Fibroblast of skin of back (primary cell): Measurements from ENCODE around the gene SHC3. TPM values are rescaled to one million over a fixed set of nuclear protein-coding genes. Genes with fewer than 3 reads are reported as not detected.
"Not testable (repeated sequence)": the region's sequence is repeated elsewhere in the genome, so short reads cannot be mapped to it uniquely, and the experiment has no call there.

Experiments used
- DNase-seq: peaks from one replicate; pipeline ENCODE4 v3.0.0-alpha.2; 2013
- polyA plus RNA-seq, 2 experiments: library from polyadenylated mRNA; unstranded; fragments of 120-200 nt; gene quantifications; one replicate each; pipeline ENCODE4 v1.2.1, GENCODE V29; 2013; ENCODE audit not compliant: insufficient read length in 2 of 2

Gene SHC3, protein sequence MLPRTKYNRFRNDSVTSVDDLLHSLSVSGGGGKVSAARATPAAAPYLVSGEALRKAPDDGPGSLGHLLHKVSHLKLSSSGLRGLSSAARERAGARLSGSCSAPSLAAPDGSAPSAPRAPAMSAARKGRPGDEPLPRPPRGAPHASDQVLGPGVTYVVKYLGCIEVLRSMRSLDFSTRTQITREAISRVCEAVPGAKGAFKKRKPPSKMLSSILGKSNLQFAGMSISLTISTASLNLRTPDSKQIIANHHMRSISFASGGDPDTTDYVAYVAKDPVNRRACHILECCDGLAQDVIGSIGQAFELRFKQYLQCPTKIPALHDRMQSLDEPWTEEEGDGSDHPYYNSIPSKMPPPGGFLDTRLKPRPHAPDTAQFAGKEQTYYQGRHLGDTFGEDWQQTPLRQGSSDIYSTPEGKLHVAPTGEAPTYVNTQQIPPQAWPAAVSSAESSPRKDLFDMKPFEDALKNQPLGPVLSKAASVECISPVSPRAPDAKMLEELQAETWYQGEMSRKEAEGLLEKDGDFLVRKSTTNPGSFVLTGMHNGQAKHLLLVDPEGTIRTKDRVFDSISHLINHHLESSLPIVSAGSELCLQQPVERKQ
- polyA plus RNA-seq (2013, experiment 1 of 2; ENCODE audit: insufficient read length) = 0.38 TPM
- polyA plus RNA-seq (2013, experiment 2 of 2; ENCODE audit: insufficient read length) = 0.23 TPM

DNA sequence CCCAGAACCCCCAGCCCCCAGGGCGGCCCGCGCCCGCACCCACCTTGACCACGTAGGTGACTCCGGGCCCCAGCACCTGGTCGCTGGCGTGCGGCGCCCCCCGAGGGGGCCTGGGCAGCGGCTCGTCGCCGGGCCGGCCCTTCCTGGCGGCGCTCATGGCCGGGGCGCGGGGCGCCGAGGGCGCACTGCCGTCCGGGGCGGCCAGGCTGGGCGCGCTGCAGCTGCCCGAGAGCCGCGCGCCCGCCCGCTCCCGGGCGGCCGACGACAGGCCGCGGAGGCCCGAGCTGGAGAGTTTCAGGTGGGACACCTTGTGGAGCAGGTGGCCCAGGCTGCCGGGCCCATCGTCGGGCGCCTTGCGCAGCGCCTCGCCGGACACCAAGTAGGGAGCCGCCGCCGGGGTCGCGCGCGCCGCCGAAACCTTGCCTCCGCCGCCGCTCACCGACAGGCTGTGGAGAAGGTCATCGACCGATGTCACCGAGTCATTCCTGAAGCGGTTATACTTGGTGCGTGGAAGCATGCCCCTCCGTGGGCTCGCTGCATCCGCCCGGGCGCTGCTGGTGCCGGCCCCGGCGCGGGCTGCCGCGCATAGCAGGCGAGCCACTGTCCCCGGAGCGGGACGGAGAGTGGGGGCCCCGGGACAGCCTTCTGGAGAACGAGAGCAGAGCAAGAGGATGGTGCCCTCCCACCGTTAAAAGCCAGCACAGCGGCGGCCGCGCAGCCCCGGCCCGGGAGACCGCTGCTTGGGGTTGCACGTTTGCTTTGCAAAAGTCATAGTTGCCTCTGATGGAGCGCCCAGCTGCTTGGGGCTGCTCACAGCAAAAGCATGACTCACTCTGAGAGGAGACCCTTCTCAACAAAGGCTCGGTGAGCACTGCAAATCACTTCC is at the start of gene SHC3:
TSS of gene SHC3 (minus strand) at position 875 of the 886 bp plus-strand sequence. CDS start at position 517, 358 bp downstream.
- peak; percentile 36 for DNase-seq

DNA sequence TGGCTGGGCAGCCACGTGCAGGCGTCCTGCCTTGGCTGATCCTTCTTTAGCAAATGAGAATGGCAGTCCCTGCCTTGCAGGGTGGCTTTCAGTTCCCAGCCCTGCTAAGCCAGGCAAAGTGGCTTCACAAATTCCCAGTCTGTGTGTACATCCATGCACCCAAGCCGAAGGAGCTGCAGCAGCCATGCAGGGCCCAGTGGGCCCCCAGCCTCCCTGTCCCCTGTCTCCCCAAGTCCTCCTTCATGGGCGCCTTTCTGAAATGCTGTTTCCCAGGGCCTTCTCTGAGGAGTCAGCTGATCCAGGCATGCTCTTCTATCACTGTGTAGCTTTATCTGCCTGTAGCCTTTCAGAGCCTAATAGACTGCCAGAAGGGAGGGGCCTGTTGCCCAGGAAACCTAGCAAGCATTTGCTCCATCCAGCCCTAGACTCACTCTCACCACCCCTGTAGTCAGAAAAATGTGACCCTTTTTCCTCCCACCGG is 47.4 kb upstream of the SHC3 start:
- no peak for DNase-seq

DNA sequence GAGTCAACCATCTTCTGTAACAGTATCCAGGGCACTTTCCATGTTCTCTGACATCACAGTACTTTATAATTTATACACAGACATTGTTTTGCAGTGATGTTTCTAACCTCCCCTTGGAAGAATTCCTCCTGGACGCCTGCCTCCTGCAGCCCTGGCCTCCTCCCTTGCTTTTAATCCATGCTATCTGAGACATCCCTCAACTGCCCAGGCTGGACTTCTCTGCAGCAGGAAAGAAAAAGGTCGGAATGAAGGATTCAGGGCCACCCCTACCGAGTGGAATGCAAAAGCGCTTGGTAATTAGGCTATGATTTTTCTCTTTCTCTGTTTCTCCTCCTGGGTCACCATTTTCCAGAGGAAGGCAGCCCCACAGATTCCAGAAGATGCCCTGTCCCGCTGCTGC is 47.0 kb upstream of the SHC3 start:
- DNase-seq = no peak

DNA sequence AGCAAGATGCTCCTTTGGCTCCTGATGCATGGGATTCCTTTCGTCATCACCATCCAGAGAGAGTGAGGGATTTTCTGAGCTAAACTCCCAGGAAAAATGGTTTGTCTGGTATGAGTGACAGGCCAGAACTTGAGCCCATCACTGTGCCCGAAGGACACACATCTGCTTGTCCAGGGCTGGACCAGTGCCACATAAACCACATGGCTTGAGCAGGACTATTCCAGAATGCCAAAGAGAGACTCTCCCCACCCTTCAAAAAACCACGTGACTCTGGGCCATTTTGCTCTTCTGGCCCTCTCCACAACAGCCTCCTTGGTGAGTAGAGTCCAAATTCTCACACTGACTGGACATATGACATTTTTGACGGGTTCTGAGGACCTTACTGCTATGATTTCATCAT is 46.4 kb upstream of the SHC3 start:
- DNase-seq = no peak

DNA sequence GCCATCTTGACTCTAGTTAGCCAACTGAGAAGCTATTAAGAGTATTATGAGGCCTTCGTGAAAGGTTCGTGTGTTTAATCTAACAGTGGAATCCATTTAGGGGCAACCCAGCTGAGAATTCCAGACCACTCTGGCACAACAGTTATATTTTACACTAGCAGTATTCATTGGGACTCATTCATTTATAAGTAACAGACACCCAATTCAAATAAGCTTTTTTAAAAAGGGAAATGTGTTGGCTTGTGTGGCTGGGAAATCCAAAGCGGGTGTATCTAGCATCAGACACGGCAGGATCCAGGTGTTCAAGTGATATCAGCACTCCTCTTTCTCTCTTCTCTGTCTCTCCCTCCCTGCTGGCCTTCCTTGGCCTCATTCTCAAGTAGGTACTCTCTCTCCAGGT is 46.0 kb upstream of the SHC3 start:
- DNase-seq = no peak

DNA sequence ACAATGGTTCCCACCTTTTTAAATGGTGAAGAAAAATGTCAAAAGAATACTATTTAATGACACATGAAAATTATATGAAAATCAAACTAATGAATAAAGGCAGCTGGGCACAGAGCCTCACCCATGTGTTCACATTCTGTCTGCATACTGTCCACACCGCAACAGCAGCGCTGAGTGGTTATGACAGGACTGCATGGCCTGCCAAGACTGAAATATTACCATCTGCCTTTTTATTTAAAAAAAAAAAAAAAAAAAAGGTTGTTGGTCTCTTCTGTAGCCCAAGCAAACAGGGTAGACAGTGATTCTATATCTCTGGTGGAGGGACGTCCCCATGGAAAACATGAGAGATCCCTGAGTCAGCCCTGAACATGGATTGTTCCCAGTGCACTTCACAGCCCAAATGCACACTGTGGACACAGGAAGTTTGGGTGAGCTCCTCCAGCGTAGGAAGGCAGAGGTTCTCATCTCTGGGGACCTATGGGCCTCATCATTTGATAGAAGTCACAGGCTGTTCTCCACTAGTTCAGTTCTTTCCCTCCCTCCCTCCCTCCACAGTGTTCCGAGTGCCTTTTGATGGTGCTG is 44.9 kb upstream of the SHC3 start:
- no peak for DNase-seq

DNA sequence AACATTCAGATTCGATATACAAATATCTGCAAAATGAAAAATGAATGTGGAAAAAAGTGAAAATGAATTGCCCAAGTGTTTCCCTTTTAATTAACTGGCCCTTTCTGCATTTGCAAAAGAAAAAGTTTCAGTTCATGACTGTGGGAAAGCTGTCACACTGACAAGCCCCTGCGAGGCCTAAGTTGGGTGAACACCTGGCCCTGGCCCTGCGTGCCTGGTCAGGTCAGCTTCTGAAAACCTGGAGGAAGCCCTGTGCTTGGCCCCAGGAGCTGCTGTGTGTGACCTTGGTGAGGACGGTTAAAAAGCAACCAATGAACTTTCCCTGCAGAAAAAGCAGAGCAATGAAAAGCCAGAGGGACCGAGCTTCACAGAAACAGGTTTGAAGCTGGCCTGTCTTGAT is 41.0 kb upstream of the SHC3 start:
- DNase-seq = no peak

DNA sequence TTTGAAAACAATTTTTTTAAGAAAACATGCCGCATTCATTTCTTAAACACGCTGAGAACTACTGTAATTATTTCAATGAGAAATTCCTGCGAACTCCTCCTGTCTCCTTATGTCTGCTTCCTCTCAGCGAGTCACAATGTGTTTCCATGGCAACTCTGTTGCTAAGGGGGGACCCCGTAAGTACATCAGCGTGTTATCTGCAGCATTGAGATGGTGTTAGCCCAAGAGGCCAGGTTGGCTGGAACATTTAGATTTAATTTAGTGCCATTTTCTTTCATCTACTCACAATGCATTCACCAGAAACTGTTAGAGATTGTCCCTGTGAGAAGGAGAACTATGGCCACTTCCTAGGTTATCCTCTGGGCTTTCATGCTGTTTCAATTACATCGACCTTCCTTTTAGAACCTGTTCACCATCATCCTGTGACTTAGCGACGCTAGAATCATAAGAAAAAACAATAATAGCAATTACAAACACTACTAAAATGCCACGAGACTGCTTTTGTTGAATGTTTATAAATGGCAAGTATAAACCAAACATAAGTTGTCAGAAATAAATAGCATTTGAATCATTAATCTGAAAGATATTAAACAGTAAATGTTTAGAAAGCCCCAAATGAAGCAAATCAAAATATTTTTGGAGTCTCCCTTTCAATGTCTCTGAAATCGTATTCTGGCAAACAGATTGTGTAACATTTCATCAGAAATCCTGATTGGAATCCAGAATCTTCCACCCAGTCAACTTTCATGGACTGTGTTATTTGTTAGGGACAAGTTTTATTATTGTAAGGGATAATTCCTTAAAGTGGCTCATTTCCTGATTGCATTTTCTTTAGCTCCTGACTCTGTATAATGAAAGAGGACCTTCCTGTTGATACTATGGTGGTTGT is 39.7 kb upstream of the SHC3 start:
- peak; percentile 19 for DNase-seq

DNA sequence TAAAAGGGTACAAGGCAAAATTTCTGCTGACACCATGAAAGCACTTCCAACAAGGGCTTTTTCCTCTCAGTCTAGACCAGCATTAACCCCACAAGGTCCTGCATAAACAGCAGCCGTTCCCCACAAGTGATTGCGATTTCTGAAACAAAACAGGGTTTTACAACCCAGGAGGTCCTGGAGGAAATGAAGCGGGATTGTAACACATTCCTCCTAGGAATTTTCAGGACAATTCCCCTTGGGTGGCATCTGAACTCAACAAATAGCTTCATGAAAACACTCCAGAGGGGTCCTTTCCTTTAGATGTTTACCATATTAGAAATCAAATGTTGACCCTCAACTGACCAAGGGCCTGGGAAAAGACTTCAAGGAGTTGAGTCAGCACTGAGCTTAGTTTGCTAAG is 36.7 kb upstream of the SHC3 start:
- DNase-seq = no peak

DNA sequence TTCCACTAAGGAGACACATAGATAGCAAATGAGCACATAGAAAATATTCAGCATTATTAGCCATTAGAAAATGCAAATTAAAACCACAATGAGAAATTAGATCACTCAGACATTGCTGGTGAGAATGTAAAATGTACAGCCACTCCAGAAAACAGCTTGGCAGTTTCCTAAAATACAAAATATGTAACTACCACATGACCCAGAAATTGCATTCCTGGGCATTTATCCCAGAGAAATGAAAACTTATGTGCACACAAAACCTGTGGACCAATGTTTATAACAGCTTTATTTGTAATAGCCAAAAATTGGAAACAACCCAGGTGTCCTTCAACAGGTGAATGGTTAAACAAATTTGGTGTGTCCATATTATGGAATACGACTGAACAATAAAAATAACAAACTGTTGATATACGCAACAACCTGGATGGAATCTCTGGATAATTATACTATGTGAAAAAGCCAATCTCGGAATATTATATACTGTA is 34.8 kb upstream of the SHC3 start:
- no peak for DNase-seq

DNA sequence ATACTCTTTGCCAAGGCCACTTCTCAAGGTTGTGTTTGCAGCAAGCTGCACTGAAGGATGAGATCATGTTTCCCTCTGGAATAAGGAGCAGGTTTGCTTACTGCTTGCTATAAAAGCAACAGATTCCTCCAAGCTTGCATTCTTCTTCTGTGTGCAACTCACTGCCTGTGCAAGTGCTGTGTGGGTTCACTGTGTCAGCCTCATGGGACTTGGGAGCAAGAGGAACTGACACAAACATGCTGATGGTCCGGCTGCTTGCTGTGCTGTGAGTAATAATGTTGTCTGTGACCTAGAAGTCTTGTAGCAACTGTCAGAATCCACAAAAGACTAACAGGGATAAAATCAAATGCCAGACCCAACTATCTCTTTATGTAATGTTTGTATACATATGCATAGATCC is 33.6 kb upstream of the SHC3 start:
- no peak for DNase-seq

DNA sequence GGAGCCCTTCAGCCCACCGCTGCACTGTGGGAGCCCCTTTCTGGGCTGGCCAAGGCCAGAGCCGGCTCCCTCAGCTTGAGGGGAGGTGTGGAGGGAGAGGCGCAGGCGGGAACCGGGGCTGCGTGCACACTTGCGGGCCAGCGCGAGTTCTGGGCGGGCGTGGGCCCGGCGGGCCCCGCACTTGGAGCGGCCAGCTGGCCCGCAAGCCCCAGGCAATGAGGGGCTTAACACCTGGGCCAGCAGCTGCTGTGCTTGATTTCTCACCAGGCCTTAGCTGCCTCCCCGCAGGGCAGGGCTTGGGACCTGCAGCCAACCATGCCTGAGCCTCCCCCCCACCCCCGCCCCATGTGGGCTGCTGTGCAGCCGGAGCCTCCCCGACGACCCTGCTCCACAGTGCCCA is 30.7 kb upstream of the SHC3 start:
- DNase-seq = not testable (repeated sequence)

DNA sequence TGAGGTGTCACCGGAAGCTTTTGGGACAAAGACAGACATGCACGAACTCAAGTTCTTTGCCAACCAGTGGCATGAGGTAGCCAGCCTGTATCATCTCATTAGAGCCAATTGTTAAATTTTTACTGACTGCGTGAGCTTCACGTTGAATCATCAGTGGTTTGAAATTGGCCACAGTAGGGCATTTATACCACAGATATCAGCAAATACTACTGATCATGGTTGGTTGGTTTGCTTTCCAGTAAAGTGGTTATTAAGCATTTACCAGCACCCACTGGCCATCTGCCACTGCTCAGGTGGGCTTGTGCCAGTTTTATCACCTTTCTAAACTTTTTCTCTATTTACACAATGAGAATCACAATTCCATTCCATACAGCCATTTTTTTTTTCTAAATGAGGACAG is 28.4 kb upstream of the SHC3 start:
- no peak for DNase-seq

DNA sequence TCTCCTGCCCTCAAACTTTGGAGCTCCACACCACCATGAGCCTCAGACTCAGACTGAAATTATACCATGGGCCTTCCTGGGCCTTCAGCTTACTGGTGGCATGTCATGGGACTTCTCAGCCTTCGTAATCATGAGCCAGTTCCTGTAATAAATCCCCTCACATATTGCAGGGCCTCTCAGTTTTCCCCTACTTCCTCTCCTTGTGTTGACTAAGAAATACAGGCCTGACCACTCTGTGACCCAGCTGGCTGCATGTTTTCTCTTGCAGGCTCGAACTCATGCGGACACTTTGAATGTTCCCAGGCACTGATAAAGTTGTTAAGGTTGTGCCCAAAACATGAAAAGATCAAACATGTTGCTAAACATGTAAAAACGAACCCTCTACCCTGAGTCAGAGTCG is 26.2 kb upstream of the SHC3 start:
- no peak for DNase-seq

DNA sequence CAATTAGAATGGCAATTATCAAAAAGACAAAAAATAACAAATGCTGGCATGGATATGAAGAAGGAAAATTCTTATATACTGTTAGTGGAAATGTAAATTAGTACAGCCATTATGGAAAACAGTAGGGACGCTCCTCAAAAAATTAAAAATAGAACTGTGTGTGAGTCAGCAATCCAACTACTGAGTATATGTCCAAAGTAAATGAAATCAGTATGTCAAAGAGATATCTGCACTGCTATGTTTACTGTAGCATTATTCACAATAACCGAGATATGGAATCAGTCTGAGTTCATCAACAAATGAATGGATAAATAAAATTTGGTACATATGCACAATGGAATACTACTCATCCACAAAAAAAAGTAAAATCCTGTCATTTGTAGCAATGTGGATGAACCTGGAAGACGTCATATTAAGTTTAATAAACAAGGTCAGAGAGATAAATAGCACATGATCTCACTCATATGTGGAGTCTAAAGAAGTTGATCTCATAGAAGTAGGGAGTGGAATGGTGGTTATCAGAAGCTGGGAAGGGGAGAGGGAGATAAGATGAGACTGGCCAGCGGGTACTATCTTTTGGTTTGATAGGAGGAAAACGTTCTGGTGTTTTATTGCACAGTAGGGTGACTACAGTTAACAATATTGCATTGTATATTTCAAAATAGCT is 16.6 kb upstream of the SHC3 start:
- no peak for DNase-seq

DNA sequence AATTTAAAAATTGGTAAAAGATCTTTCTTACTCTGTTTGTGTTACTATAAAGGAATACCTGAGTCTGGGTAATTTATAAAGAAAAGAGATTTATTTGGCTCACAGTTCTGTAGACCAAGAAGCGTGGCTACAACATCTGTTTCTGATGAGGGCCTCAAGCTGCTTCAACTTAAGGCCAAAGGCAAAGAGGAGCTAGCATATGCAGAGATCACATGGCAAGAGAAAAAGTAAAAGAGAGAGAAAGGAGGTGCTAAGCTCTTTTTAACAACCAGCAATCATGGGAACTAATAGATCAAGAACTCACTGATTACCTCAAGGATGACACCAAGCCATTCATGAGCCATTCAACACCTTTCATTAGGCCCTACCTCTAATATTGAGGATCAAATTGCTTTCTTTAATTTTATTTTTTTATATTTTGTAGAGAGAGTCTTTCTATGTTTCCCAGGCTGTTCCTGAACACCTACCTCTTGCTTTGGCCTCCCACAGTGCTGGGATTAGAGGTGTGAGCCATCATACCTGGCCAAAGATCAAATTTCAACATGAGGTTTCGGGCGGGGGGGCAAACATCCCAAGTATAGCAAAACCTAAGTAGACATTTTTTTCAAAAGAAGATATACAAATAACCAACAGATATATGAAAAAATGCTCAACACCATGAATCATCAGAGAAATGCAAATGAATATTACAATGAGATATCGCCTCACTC is 16.0 kb upstream of the SHC3 start:
- DNase-seq = no peak

DNA sequence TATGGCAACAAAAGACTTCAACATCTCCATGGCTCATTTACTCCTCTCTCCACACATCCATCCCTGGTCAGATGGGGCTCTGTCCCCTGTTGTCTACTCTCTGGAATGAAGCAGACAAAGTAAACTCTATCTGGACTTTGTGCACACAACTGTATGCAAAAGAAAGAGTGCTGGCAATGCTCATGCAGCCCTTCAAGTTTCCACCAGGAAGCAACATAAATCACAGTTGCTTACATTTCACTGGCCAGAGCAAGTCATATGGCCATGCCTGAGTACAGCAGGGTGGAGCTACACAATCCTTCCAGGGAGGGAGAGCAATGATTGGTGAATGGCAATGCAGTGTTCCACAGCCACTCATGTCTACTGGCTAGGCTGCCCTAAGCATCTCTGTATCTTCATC is 12.4 kb upstream of the SHC3 start:
- no peak for DNase-seq

DNA sequence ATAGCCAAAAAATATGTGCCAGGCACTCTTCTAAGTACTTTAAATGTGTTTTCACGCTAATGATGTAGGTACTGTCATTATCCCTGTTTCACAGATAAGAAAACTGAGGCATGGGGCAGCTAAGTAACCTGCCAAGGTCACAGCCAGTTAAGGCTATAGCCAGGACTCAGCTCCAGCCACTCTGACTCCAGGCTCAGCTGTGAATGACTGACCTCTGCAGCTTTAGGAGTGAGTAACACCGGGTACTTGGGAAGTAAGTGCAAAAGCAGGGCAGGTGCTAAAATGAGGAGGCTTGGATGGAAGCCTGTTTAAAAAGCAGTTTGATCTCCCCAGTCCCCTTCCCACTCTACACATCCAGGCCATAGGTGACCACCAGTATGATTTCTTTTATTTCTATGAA is 10.6 kb upstream of the SHC3 start:
- DNase-seq = no peak

DNA sequence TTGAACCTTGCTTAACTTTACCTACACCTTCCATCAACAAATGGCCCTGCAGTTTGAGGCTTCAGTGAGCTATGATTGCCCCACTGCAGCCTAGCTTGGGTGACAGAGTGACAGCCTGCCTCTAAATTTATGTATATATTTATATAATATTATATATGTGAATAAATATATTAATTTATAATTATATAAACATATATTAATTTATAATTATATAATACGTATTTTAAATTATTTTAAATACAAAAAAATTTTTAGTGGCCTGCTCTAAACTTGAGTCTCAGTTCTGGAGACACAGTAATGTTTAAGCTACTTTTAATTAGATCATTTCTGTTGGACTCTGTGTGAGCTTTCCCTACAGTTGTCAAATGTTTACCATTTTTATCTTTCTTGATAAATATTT is 9.3 kb upstream of the SHC3 start:
- DNase-seq = no peak

DNA sequence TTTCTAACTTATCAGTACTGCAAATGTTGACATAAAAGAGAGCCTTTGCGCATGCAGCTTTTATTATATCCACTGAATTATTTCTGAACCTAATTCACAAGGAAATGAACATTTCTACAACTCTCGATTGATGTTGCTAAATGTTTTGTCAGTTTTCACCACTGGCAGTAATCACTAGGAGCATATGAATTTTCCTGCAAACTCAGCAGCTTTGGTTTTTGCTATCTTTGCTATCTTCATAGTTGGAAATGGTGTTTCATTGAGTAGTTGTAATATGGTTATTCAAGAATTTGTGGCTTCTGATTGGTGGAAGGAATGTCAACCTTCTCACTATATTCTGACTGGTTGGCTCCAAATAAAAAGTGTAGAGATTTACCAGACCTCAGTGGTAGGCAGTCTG is 8.9 kb upstream of the SHC3 start:
- DNase-seq = no peak
